GM12878 (cell line): ENCODE results near the gene SLC38A2. TPM values are rescaled to one million over a fixed set of nuclear protein-coding genes. Genes with fewer than 3 reads are reported as not detected.

Source experiments
- ATAC-seq: fragments of 200-7000 bp; cut with Tn5 transposase; 3 replicates; pipeline ENCODE4 v1.9.1; 2020; ENCODE audit warnings: mild to moderate bottlenecking, moderate library complexity
- BruUV-seq: library from RNA; stranded (reverse); fragments of 400-500 nt; replicated peaks from 2 replicates; lab custom pipeline; 2021; lab: Mats Ljungman, UMichigan
- CTCF ChIA-PET: fragments of 300-600 bp; sonication (Branson Sonifier 250); formaldehyde crosslinking; extraction: SDS; loops from one replicate; lab custom pipeline; 2021; ENCODE audit warnings: inconsistent platforms; lab: Yijun Ruan, JAX
- POLR2A ChIA-PET: fragments of 350-600 bp; formaldehyde crosslinking; extraction: SDS; loops from one replicate; lab custom pipeline; 2021; ENCODE audit warnings: inconsistent platforms; lab: Charles Lee
- RAD21 ChIA-PET: fragments of 300-600 bp; sonication (Branson Sonifier 250); formaldehyde crosslinking; loops from one replicate; lab custom pipeline; 2023; ENCODE audit warnings: antibody characterized with exemption; ENCODE audit not compliant: unreplicated experiment; lab: Charles Lee
- SMC1A ChIA-PET: fragments of 300-600 bp; sonication (Branson Sonifier 250); formaldehyde crosslinking; loops from one replicate; lab custom pipeline; 2023; ENCODE audit not compliant: unreplicated experiment, uncharacterized antibody; lab: Charles Lee
- DNase-seq: peaks from one replicate; pipeline ENCODE4 v3.0.0-alpha.2; 2011; ENCODE audit warnings: low read depth, low spot score
- FAIRE-seq: peaks from 3 replicates; lab custom pipeline; 2011; peaks lifted over from hg19 to GRCh38; lab: Jason Lieb, UNC
- H2AFZ ChIP-seq: 2 replicates; pipeline ENCODE4 v1.6.0; 2011; ENCODE audit warnings: low read depth, low read length, control low read depth; ENCODE audit not compliant: control insufficient read depth
- H3K27ac ChIP-seq: 2 replicates; pipeline ENCODE4 v1.5.1; 2011; ENCODE audit warnings: control low read depth; ENCODE audit not compliant: control insufficient read depth, insufficient read depth
- H3K27me3 ChIP-seq, 2 experiments: replicated peaks in 1 of 2; 2 replicates each; pipeline versions ENCODE4 v1.6.0 to v1.6.1; 2011; ENCODE audit warnings: low read length in 1 of 2; ENCODE audit not compliant: control insufficient read depth in 2 of 2, insufficient read depth in 2 of 2
- H3K36me3 ChIP-seq, 2 experiments: 2 replicates each; pipeline ENCODE4 v1.5.1; 2011; ENCODE audit warnings: low read length in 1 of 2; ENCODE audit not compliant: control insufficient read depth in 2 of 2, insufficient read depth in 2 of 2
- H3K4me1 ChIP-seq: 2 replicates; pipeline ENCODE4 v1.6.1; 2011; ENCODE audit warnings: mild to moderate bottlenecking, low read length, moderate library complexity, mixed read lengths; ENCODE audit not compliant: control insufficient read depth, insufficient read depth
- H3K4me2 ChIP-seq: 2 replicates; pipeline ENCODE4 v1.6.0; 2011; ENCODE audit warnings: control low read depth; ENCODE audit not compliant: control insufficient read depth, insufficient read depth
- H3K4me3 ChIP-seq: fragments of 200-600 bp; sonication (generic); 2 replicates; pipeline ENCODE4 v1.5.1; 2016
- H3K79me2 ChIP-seq: 2 replicates; pipeline ENCODE4 v1.6.0; 2011; ENCODE audit warnings: low read length; ENCODE audit not compliant: control insufficient read depth, insufficient read depth
- H3K9ac ChIP-seq: 2 replicates; pipeline ENCODE4 v1.8.0; 2011; ENCODE audit warnings: low read length, control low read depth, mixed read lengths; ENCODE audit not compliant: control insufficient read depth, insufficient read depth
- H3K9me3 ChIP-seq: replicated peaks from 3 replicates; pipeline ENCODE4 v1.5.1; 2011; ENCODE audit warnings: mild to moderate bottlenecking, low read length; ENCODE audit not compliant: control insufficient read depth, insufficient read depth
- H4K20me1 ChIP-seq: 2 replicates; pipeline ENCODE4 v1.6.0; 2011; ENCODE audit not compliant: control insufficient read depth, insufficient read depth
- ATF2 ChIP-seq: IDR thresholded peaks from 2 replicates; pipeline ENCODE4 v1.6.1; 2012; ENCODE audit warnings: low read length, inconsistent platforms
- EED ChIP-seq: sonication (generic); IDR thresholded peaks from 2 replicates; pipeline ENCODE4 v1.6.1; 2016; ENCODE audit warnings: antibody characterized with exemption, low read depth
- FOXK2 ChIP-seq: fragments of 450-650 bp; IDR thresholded peaks from 2 replicates; pipeline ENCODE4 v1.6.1; 2017; ENCODE audit warnings: mild to moderate bottlenecking, moderate library complexity
- MTA2 ChIP-seq: fragments of 450-650 bp; IDR thresholded peaks from 2 replicates; pipeline ENCODE4 v1.6.1; 2016; ENCODE audit warnings: low read depth, mild to moderate bottlenecking, moderate library complexity
- NR2F1 ChIP-seq: fragments of 450-650 bp; conservative IDR thresholded peaks from 2 replicates; pipeline ENCODE4 v1.6.1; 2017; ENCODE audit warnings: mild to moderate bottlenecking
- PKNOX1 ChIP-seq: fragments of 450-650 bp; IDR thresholded peaks from 2 replicates; pipeline ENCODE4 v1.6.1; 2016; ENCODE audit warnings: mild to moderate bottlenecking
- POLR2A ChIP-seq: IDR thresholded peaks from 2 replicates; pipeline ENCODE4 v1.6.1; 2011; ENCODE audit warnings: low read depth, mild to moderate bottlenecking, low read length
- POLR2AphosphoS5 ChIP-seq: IDR thresholded peaks from 2 replicates; pipeline ENCODE4 v1.6.1; 2011; ENCODE audit warnings: mild to moderate bottlenecking, low read length, inconsistent platforms
- RBBP5 ChIP-seq: fragments of 200-600 bp; sonication (generic); conservative IDR thresholded peaks from 2 replicates; pipeline ENCODE4 v1.6.1; 2016
- ZNF687 ChIP-seq: fragments of 450-650 bp; IDR thresholded peaks from 2 replicates; pipeline ENCODE4 v1.6.1; 2017; ENCODE audit warnings: mild to moderate bottlenecking, moderate library complexity
- WGBS: methylation state at CpG from one replicate; pipeline ENCODE4 v1.1.6; 2016; ENCODE audit warnings: low lambda C conversion rate; ENCODE audit not compliant: insufficient replicate concordance, insufficient coverage; ENCODE audit errors: missing lambda C conversion rate; 5-methylcytosine and 5-hydroxymethylcytosine counted together
- in situ Hi-C: fragments of 300-500 bp; cut with MboI; formaldehyde crosslinking; loops from 9 replicates; pipeline ENCODE4 v1.14.3; 2018; ENCODE audit warnings: mixed read lengths
- intact Hi-C: fragments of 100-400 bp; cut with micrococcal nuclease; formaldehyde crosslinking; loops from one replicate; pipeline ENCODE4 v1.14.2; 2022; ENCODE audit not compliant: unreplicated experiment
- polyA plus RNA-seq, 11 experiments: library from polyadenylated mRNA; depleted of rRNA in 4 of 11; unstranded in 6 of 11; stranded (reverse) in 5 of 11; fragments of >200 nt; fragmentation: Nextera tagmentation in 4 of 11; fragmentation: Illumina TruSeq in 1 of 11; extraction: Ambion mirVana in 4 of 11; extraction: Trizol in 1 of 11; gene quantifications; 1 replicate in 1 of 11; 2 replicates in 10 of 11; pipeline versions ENCODE4 v1.2.1 to v1.2.3, GENCODE V29; 2011 to 2016; ENCODE audit warnings: inconsistent platforms in 2 of 11, missing spikeins in 2 of 11, low read depth in 1 of 11
- total RNA-seq, 4 experiments: library from RNA; depleted of rRNA in 3 of 4; stranded (reverse); fragments of >200 nt in 3 of 4; fragmentation: Illumina TruSeq in 1 of 4; extraction: Trizol in 1 of 4; gene quantifications; 2 replicates each; pipeline versions ENCODE4 v1.2.1 to v1.2.3, GENCODE V29; 2013 to 2021

SLC38A2 gene
- total and polyA plus RNA-seq, 10 of the 15 experiments (the other 5 are each of a cell fraction or from before 2014, with no cell fraction given) = 36.2 to 118 (median 79.8) TPM

GRCh38 chr12:46360908-46361666 is 11.5 kb downstream of the SLC38A2 start (continued):
- peak; percentile 41; the same call in 1 of the 2 replicates for TF ChIP-seq ZNF687
- TF ChIP-seq EED = 0 out of 2 replicates have a peak, but pooled peaks have one; percentile 30
- TF ChIP-seq POLR2AphosphoS5 = peak; percentile 40; the same call in 1 of the 2 replicates

GRCh38 chr12:46360370-46360769 is 12.2 kb downstream of the SLC38A2 start:
- BruUV-seq = no TSS peak
- WGBS = 85% methylated on average over 1 of the region's 1 CpG

More at GRCh38 chr12:46360370-46360769, 12.2 kb downstream of the SLC38A2 start:
- DNase-seq (no peak), FAIRE-seq (no peak), ATAC-seq (no peak)
- ChIA-PET SMC1A (no interaction called here), POLR2A (no interaction called here), CTCF (no interaction called here), RAD21 (no interaction called here)
- TF ChIP-seq ATF2 (no peak), PKNOX1 (no peak), MTA2 (no peak), POLR2A (no peak), NR2F1 (no peak), FOXK2 (no peak), RBBP5 (no peak)
- Histone ChIP-seq H4K20me1 (no peaks in the 10 kb centered on the region), H3K4me3 (no peak overlapping the region), H3K4me2 (no peak overlapping the region), H3K4me1 (peaks cover 18% of the 10 kb centered on the region), H2AFZ (no peak overlapping the region), H3K79me2 (peaks cover 10% of the 10 kb centered on the region), H3K36me3 (peaks cover 4 to 38% of the 10 kb centered on the region in 2 experiments), H3K9ac (no peak overlapping the region), H3K27ac (no peak overlapping the region), H3K27me3 (no peaks in the 10 kb centered on the region), H3K9me3 (no peaks in the 10 kb centered on the region)
- in situ Hi-C loops (no loop called here), intact Hi-C loops (no loop called here)
